OCI-LY1 (cell line): ENCODE data around the gene VAV2.

ENCODE experiments used
- H2AFZ ChIP-seq: fragments of 200-600 bp; sonication (generic), shearing (Covaris generic); 2 replicates; pipeline ENCODE4 v1.6.0; 2014; ENCODE audit warnings: antibody characterized with exemption, mild to moderate bottlenecking, low read length
- H3F3A ChIP-seq: fragments of 200-600 bp; sonication (generic), shearing (Covaris generic); 2 replicates; pipeline ENCODE4 v1.6.0; 2014; ENCODE audit warnings: mild to moderate bottlenecking, antibody characterized with exemption, low read length, moderate library complexity; ENCODE audit not compliant: insufficient read depth
- H3K27ac ChIP-seq: fragments of 200-600 bp; sonication (generic); 2 replicates; pipeline ENCODE4 v1.5.1; 2014; ENCODE audit warnings: low read length, mixed run types, mild to moderate bottlenecking, low read depth; ENCODE audit not compliant: poor library complexity, severe bottlenecking
- H3K27me3 ChIP-seq: fragments of 200-600 bp; sonication (generic); 2 replicates; pipeline ENCODE4 v1.6.0; 2014; ENCODE audit warnings: antibody characterized with exemption, mild to moderate bottlenecking, low read length, moderate library complexity; ENCODE audit not compliant: insufficient read depth
- H3K36me3 ChIP-seq: fragments of 200-600 bp; sonication (generic); 2 replicates; pipeline ENCODE4 v1.6.1; 2014; ENCODE audit warnings: mild to moderate bottlenecking, antibody characterized with exemption, low read length, moderate library complexity, mixed read lengths; ENCODE audit not compliant: insufficient read depth
- H3K4me1 ChIP-seq: fragments of 200-600 bp; sonication (generic); 2 replicates; pipeline ENCODE4 v1.5.1; 2014; ENCODE audit warnings: mild to moderate bottlenecking, low read length, moderate library complexity; ENCODE audit not compliant: insufficient read depth, severe bottlenecking
- H3K4me2 ChIP-seq: fragments of 200-600 bp; sonication (generic), shearing (Covaris generic); 2 replicates; pipeline ENCODE4 v1.6.1; 2014; ENCODE audit warnings: low read length
- H3K4me3 ChIP-seq: fragments of 200-600 bp; sonication (generic); 2 replicates; pipeline ENCODE4 v1.5.1; 2014; ENCODE audit warnings: low read length, low read depth, mild to moderate bottlenecking, mixed read lengths; ENCODE audit not compliant: poor library complexity, severe bottlenecking
- H3K79me2 ChIP-seq: fragments of 200-600 bp; shearing (Covaris generic); 2 replicates; pipeline ENCODE4 v1.6.1; 2016; ENCODE audit warnings: mixed run types, low read length, mixed read lengths; ENCODE audit not compliant: insufficient read depth
- H3K9ac ChIP-seq: fragments of 200-600 bp; sonication (generic), shearing (Covaris generic); 2 replicates; pipeline ENCODE4 v1.6.1; 2014; ENCODE audit warnings: mild to moderate bottlenecking, low read length, mixed read lengths
- H3K9me2 ChIP-seq: fragments of 200-600 bp; sonication (generic), shearing (Covaris generic); 2 replicates; pipeline ENCODE4 v1.6.1; 2014; ENCODE audit warnings: low read depth, mild to moderate bottlenecking, low read length, mixed read lengths
- H3K9me3 ChIP-seq: fragments of 200-600 bp; shearing (Covaris generic); 2 replicates; pipeline ENCODE4 v1.6.1; 2014; ENCODE audit warnings: low read length, mixed read lengths
- H4K20me1 ChIP-seq: fragments of 200-600 bp; sonication (generic), shearing (Covaris generic); 2 replicates; pipeline ENCODE4 v1.6.0; 2016; ENCODE audit warnings: mild to moderate bottlenecking, low read length; ENCODE audit not compliant: insufficient read depth
- EZH2 ChIP-seq: fragments of 200-600 bp; sonication (generic), shearing (Covaris generic); IDR thresholded peaks from 2 replicates; pipeline ENCODE4 v1.8.0; 2017; ENCODE audit warnings: borderline replicate concordance, mixed run types, mild to moderate bottlenecking, antibody characterized with exemption, low read length, moderate library complexity, mixed read lengths
- TF ChIP-seq, protein P1 (sequence below): fragments of 200-600 bp; sonication (generic), shearing (Covaris generic); IDR thresholded peaks from 2 replicates; pipeline ENCODE4 v1.5.1; 2017; ENCODE audit warnings: mild to moderate bottlenecking, antibody characterized with exemption, low read length, moderate library complexity, mixed read lengths

The VAV2 gene

DNA sequence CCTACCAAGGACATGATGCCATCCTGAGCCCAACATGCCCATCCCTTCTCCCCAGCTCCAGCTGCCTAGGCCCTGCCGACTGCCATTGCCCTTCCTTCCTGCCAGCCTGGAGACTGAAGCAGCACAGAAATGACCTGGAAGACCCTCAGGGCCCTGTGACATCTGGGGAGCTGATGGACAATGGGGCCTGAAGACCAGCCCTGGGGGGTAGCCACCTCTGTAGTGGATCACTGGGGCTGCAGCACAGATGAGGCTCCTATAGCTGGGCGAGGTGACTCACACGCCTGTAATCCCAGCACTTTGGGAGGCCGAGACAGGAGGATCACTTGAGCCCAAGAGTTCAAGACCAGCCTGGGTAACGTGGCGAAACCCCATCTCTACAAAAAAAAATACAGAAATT is 86.6 kb downstream of the VAV2 start:
- Histone ChIP-seq H3K36me3 (no peaks in the 10 kb centered on the region), H2AFZ (no peak overlapping the region), H4K20me1 (no peaks in the 10 kb centered on the region), H3K27me3 (0 out of 2 replicates have a peak, but pooled peaks cover 7% of the 10 kb centered on the region), H3K4me2 (no peak overlapping the region), H3K9me2 (no peaks in the 10 kb centered on the region), H3K9ac (no peak overlapping the region), H3K4me3 (no peak overlapping the region), H3K4me1 (no peaks in the 10 kb centered on the region), H3K9me3 (no peaks in the 10 kb centered on the region), H3F3A (no peaks in the 10 kb centered on the region), H3K27ac (no peak overlapping the region), H3K79me2 (no peaks in the 10 kb centered on the region)
- no peak for TF ChIP-seq EZH2
- TF ChIP-seq, protein P1, sequence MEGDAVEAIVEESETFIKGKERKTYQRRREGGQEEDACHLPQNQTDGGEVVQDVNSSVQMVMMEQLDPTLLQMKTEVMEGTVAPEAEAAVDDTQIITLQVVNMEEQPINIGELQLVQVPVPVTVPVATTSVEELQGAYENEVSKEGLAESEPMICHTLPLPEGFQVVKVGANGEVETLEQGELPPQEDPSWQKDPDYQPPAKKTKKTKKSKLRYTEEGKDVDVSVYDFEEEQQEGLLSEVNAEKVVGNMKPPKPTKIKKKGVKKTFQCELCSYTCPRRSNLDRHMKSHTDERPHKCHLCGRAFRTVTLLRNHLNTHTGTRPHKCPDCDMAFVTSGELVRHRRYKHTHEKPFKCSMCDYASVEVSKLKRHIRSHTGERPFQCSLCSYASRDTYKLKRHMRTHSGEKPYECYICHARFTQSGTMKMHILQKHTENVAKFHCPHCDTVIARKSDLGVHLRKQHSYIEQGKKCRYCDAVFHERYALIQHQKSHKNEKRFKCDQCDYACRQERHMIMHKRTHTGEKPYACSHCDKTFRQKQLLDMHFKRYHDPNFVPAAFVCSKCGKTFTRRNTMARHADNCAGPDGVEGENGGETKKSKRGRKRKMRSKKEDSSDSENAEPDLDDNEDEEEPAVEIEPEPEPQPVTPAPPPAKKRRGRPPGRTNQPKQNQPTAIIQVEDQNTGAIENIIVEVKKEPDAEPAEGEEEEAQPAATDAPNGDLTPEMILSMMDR, result no peak

DNA sequence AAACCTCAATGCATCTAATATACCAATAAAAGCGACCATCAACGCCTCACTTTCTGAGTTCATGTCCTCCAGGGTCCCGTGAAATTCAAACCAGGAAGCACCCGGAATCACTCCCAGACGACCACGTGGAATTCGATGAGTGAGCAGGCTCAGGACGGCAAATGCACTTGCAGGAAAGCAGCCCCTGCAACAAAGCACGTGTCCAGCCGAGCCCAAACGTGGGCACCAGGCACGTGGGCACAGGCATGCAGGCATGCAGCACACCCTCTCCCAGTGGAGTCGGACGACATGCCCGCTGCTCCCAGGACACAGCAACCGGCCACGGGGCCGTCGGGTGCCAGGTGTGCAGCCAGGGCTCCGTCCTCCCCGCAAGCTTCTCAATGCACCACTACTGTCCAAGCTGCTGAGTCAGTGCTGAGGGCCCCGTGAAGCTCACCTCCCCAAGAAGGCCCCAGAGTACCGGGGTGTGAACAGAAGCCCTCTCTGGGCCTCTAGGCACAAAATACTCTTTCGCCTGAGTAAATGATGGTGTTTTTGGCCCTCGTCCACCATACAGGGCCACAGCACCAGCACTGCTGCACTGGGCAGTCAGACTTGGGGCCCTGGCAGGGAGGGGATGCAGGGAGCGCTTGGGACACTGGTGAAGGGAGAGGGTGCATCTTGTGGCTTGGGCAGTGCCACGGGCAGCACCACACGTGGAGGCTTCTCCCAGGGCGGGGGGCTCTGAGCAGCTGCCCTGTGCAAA is 87.6 kb downstream of the VAV2 start:
- H3K79me2 ChIP-seq, result no peaks in the 10 kb centered on the region
- H3K9ac ChIP-seq, result no peak overlapping the region
- no peaks in the 10 kb centered on the region for H3K36me3 ChIP-seq
- H3K27ac ChIP-seq, result no peak overlapping the region
- no peaks in the 10 kb centered on the region for H3K4me1 ChIP-seq
- no peaks in the 10 kb centered on the region for H3K9me3 ChIP-seq
- no peaks in the 10 kb centered on the region for H3K9me2 ChIP-seq
- H4K20me1 ChIP-seq, result no peaks in the 10 kb centered on the region
- TF ChIP-seq, protein P1, result no peak
- TF ChIP-seq EZH2, result no peak
- no peak overlapping the region for H3K4me2 ChIP-seq
- H3K4me3 ChIP-seq, result no peak overlapping the region
- no peak overlapping the region for H2AFZ ChIP-seq
- H3F3A ChIP-seq, result no peaks in the 10 kb centered on the region
- H3K27me3 ChIP-seq, result 0 out of 2 replicates have a peak, but pooled peaks cover 7% of the 10 kb centered on the region

DNA sequence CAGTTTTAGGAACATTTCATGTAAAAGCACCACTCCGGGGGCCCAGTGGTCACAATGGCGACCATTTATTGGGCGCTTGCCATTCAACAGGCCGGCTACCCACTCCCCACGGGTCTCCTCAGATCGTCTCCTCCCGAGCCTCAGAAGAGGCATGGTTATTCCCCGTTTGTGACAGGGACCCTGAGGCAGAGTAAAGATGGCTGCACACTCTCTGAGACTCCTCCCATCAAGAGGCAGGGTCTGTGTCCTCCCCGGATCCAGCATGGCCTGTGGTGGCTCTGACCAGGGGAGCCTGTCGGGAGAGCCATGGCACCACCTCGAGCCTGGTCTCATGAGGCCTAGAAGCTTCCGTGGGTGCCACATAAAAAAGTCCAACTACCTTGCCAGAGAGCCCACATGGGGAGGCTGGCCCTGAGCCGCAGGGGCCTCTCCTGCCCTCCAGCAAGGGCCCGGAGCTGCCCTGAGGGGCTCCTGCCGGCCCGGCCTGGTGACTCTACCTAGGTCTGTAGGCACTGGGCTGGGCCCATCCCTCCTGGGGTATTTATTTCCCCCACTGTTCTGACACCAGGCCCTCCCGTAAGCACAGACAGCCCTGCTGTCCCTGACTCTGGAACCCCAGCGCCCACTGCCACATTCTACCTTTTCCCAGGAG is 90.8 kb downstream of the VAV2 start:
- H4K20me1 ChIP-seq, result no peaks in the 10 kb centered on the region

More for the DNA sequence above, 90.8 kb downstream of the VAV2 start:
- Histone ChIP-seq H3K4me1 (no peaks in the 10 kb centered on the region), H3K36me3 (no peaks in the 10 kb centered on the region), H3K9ac (no peak overlapping the region), H2AFZ (no peak overlapping the region), H3K9me3 (no peaks in the 10 kb centered on the region), H3K27me3 (0 out of 2 replicates have a peak, but pooled peaks cover 7% of the 10 kb centered on the region), H3F3A (no peaks in the 10 kb centered on the region), H3K9me2 (no peaks in the 10 kb centered on the region), H3K27ac (no peak overlapping the region), H3K4me2 (no peak overlapping the region), H3K79me2 (no peaks in the 10 kb centered on the region), H3K4me3 (no peak overlapping the region)
- TF ChIP-seq EZH2, result no peak
- TF ChIP-seq, protein P1, result no peak
